ENCODE results near the gene CACNB4. TPM values are rescaled to one million over a fixed set of nuclear protein-coding genes. Genes with fewer than 3 reads are reported as not detected.

CACNB4 gene
- total and polyA plus RNA-seq, 8 donors: under 0.01 to 6.4 (median 1.0) TPM

- WGBS, 5 donors: 52 to 96% (median 87%) methylated on average over 1 of the region's 1 CpG
- Histone ChIP-seq H3K4me1 (peaks cover 0 to 12% (median 6%) of the 10 kb centered on the region in 4 donors), H3K27me3 (no peaks in the 10 kb centered on the region), H3K27ac (no peak overlapping the region), H3K4me3 (no peak overlapping the region), H3K36me3 (no peaks in the 10 kb centered on the region), H3K9me3 (peaks cover 0 to 10% (median 0%) of the 10 kb centered on the region in 4 donors)
- no peak for DNase-seq
- intact Hi-C loops (cut with DNase I; ENCODE audit: low total_unique reads): no loop called here
- TF ChIP-seq CTCF (IDR thresholded peaks at IDR 0.05) (no peak), POLR2A (IDR thresholded peaks at IDR 0.05) (no peak), EP300 (IDR thresholded peaks at IDR 0.05) (no peak), POLR2AphosphoS5 (IDR thresholded peaks at IDR 0.05) (no peak)
These were observed 40.2 kb downstream of the CACNB4 start for GRCh38 chr2:152058655-152059054.

- Histone ChIP-seq H3K9me3 (peaks cover 0 to 10% (median 0%) of the 10 kb centered on the region in 4 donors), H3K27ac (no peak overlapping the region), H3K4me3 (no peak overlapping the region), H3K27me3 (no peaks in the 10 kb centered on the region), H3K4me1 (no peaks in the 10 kb centered on the region), H3K36me3 (no peaks in the 10 kb centered on the region)
- TF ChIP-seq EP300 (IDR thresholded peaks at IDR 0.05): no peak
- TF ChIP-seq POLR2AphosphoS5 (IDR thresholded peaks at IDR 0.05): no peak
- no peak for TF ChIP-seq CTCF (IDR thresholded peaks at IDR 0.05)
- TF ChIP-seq POLR2A (IDR thresholded peaks at IDR 0.05): no peak
- DNase-seq: no peak
- 65 to 89% (median 87%) methylated on average over 4 of the region's 4 CpGs for WGBS, 5 donors
- intact Hi-C loops (cut with DNase I; ENCODE audit: low total_unique reads): no loop called here
These were observed 42.4 kb downstream of the CACNB4 start for GRCh38 chr2:152056418-152056817.

GRCh38 chr2:152055366-152056108, 43.3 kb downstream of the CACNB4 start:
- Histone ChIP-seq H3K27ac (no peak overlapping the region), H3K27me3 (no peaks in the 10 kb centered on the region), H3K4me1 (no peaks in the 10 kb centered on the region), H3K4me3 (no peak overlapping the region), H3K9me3 (peaks cover 0 to 10% (median 0%) of the 10 kb centered on the region in 4 donors), H3K36me3 (no peaks in the 10 kb centered on the region)
- DNase-seq: no peak
- no peak for TF ChIP-seq POLR2A (IDR thresholded peaks at IDR 0.05)
- TF ChIP-seq EP300 (IDR thresholded peaks at IDR 0.05): no peak
- TF ChIP-seq POLR2AphosphoS5 (IDR thresholded peaks at IDR 0.05): no peak
- no peak for TF ChIP-seq CTCF (IDR thresholded peaks at IDR 0.05)
- WGBS, 5 donors: 87 to 91% (median 89%) methylated on average over 8 of the region's 8 CpGs
- intact Hi-C loops (cut with DNase I; ENCODE audit: low total_unique reads): no loop called here

- intact Hi-C loops (cut with DNase I; ENCODE audit: low total_unique reads): no loop called here
- H3K4me3 ChIP-seq: no peak overlapping the region
- H3K36me3 ChIP-seq: no peaks in the 10 kb centered on the region
- WGBS, 5 donors: 34 to 72% (median 59%) methylated on average over 2 of the region's 2 CpGs
- no peaks in the 10 kb centered on the region for H3K27me3 ChIP-seq
- H3K4me1 ChIP-seq: no peaks in the 10 kb centered on the region
- H3K9me3 ChIP-seq: peaks cover 0 to 10% (median 0%) of the 10 kb centered on the region in 4 donors
- H3K27ac ChIP-seq: no peak overlapping the region
- no peak for TF ChIP-seq POLR2AphosphoS5 (IDR thresholded peaks at IDR 0.05)
- no peak for TF ChIP-seq POLR2A (IDR thresholded peaks at IDR 0.05)
- TF ChIP-seq CTCF (IDR thresholded peaks at IDR 0.05): no peak
- TF ChIP-seq EP300 (IDR thresholded peaks at IDR 0.05): no peak
- no peak for DNase-seq
These were observed 44.3 kb downstream of the CACNB4 start for GRCh38 chr2:152054593-152054992.
